ENCODE data around the gene COX7A1. TPM values are rescaled to one million over a fixed set of nuclear protein-coding genes. Genes with fewer than 3 reads are reported as not detected.
A peak's percentile ranks its signal among the peaks of the same experiment; 100 is the strongest.

COX7A1 gene
- total RNA-seq, 1 experiment from 2014 or later = not detected

DNA sequence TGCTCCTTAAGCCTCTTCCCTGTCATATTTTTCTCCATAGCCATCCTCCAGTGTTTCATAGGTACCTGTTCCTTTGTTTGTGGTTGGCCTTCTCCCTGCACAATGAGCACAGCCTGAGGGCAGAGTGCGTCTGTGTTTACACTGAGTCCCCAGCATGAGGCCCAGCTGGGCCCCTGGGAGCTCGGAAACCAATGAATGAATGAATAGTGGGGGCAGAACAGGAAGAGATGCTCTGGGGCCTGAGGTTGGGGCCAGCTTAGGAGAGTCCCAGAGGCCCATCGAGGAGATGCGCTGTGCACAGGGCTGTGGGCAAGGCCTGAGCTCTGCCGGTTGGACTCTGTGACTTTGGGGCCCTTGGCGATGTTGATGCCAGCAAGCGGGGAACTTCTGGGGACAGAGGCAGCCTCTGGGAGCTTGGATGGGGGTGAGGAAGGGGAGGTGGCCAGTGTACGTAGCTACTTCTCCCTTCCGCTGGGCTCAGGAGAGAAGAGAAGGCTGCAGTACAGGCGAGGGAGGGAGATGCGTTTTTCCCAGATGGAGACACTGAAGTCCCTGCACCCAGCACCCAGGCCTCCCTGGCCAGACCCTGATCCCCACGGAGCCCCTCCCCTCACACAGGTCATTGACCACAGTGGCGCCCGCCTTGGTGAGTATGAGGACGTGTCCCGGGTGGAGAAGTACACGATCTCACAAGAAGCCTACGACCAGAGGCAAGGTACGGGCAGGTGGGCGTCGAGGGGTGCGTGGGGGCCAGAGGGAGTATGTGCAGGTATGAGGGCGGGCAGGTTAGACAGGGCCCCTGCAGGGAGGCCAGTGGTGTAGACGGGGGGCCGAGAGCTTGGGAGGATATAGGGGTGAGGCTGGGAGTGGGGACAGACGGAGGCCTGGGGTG lies 31.9 kb downstream of the COX7A1 start:
- H3K4me2 ChIP-seq (ENCODE audit: insufficient read depth, insufficient read length, low read length) = no peak overlapping the region
- H3K9me3 Mint-ChIP-seq = no peaks in the 10 kb centered on the region
- no peak overlapping the region; the same call in 1 of the 2 replicates for H3K14ac ChIP-seq (ENCODE audit: insufficient read depth, low read length)
- H3K36me3 Mint-ChIP-seq (ENCODE audit: insufficient read depth in 1 of 3, low read depth in 3 of 3) = peaks cover 39 to 74% (median 72%) of the 10 kb centered on the region in 3 experiments; a peak in 6 of 7 replicates
- H3K23me2 ChIP-seq (ENCODE audit: insufficient read length, low read depth, low read length, poor library complexity, severe bottlenecking) = peaks cover 6% of the 10 kb centered on the region
- H3K56ac ChIP-seq (ENCODE audit: insufficient read length, low read depth, low read length) = no peak overlapping the region
- H3K27me3 ChIP-seq (ENCODE audit: insufficient read depth, low read length) = no peaks in the 10 kb centered on the region
- no peak overlapping the region for H2BK5ac ChIP-seq (ENCODE audit: insufficient read length, low read length)
- H3K27me3 Mint-ChIP-seq (ENCODE audit: low read depth) = no peaks in the 10 kb centered on the region; the same call in 1 of the 2 replicates
- no peak overlapping the region for H3K9ac ChIP-seq (ENCODE audit: extremely low read depth, insufficient read length, low read length)
- no CpG with 5 or more reads among the region's 26 CpGs for WGBS (ENCODE audit: extremely low coverage, insufficient read length, low lambda C conversion rate)
- H4K20me1 ChIP-seq (ENCODE audit: control insufficient read depth, insufficient read depth, insufficient read length) = no peaks in the 10 kb centered on the region
- no peak overlapping the region for H2AK5ac ChIP-seq (ENCODE audit: insufficient read length, low read length)
- no peak overlapping the region for H2BK12ac ChIP-seq (ENCODE audit: insufficient read length, low read depth, low read length)
- TF ChIP-seq, protein P1, sequence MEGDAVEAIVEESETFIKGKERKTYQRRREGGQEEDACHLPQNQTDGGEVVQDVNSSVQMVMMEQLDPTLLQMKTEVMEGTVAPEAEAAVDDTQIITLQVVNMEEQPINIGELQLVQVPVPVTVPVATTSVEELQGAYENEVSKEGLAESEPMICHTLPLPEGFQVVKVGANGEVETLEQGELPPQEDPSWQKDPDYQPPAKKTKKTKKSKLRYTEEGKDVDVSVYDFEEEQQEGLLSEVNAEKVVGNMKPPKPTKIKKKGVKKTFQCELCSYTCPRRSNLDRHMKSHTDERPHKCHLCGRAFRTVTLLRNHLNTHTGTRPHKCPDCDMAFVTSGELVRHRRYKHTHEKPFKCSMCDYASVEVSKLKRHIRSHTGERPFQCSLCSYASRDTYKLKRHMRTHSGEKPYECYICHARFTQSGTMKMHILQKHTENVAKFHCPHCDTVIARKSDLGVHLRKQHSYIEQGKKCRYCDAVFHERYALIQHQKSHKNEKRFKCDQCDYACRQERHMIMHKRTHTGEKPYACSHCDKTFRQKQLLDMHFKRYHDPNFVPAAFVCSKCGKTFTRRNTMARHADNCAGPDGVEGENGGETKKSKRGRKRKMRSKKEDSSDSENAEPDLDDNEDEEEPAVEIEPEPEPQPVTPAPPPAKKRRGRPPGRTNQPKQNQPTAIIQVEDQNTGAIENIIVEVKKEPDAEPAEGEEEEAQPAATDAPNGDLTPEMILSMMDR (conservative IDR thresholded peaks at IDR 0.05) = no peak
- no peaks in the 10 kb centered on the region for H3K9me3 ChIP-seq (ENCODE audit: control insufficient read depth, low read depth, low read length)
- H3K4ac ChIP-seq (ENCODE audit: low read depth, low read length) = no peak overlapping the region
- H3K18ac ChIP-seq (ENCODE audit: insufficient read length, low read depth, low read length) = no peak overlapping the region
- H2BK15ac ChIP-seq (ENCODE audit: low read depth, low read length) = no peak overlapping the region
- no peak overlapping the region for H2BK20ac ChIP-seq (ENCODE audit: low read depth, low read length, poor library complexity, severe bottlenecking)
- no peaks in the 10 kb centered on the region for H3K79me2 ChIP-seq (ENCODE audit: insufficient read depth, low read length)
- H3K23ac ChIP-seq (ENCODE audit: insufficient read length, low read depth, low read length) = no peak overlapping the region
- no peak for DNase-seq
- no peak overlapping the region for H4K5ac ChIP-seq (ENCODE audit: insufficient read length, low read depth, low read length)
- H4K91ac ChIP-seq (ENCODE audit: insufficient read length, low read depth, low read length) = no peak overlapping the region
- no peak overlapping the region for H4K8ac ChIP-seq (replicated peaks; ENCODE audit: insufficient read length, low read depth, low read length)
- H2AFZ ChIP-seq (ENCODE audit: low read length) = no peak overlapping the region
- H3K27ac Mint-ChIP-seq = peak overlapping the region; percentile 25 to 92 (median 85); a peak in 5 of 7 replicates
- H3T11ph ChIP-seq (ENCODE audit: low read length) = no peak overlapping the region
- H3K4me1 Mint-ChIP-seq = peaks cover 12 to 26% of the 10 kb centered on the region in 2 experiments
- H3K4me3 Mint-ChIP-seq = peak overlapping the region; percentile 6 to 30; a peak in 4 of 5 replicates
- no peaks in the 10 kb centered on the region for H3K79me1 ChIP-seq (ENCODE audit: insufficient read depth, low read depth, low read length, poor library complexity, severe bottlenecking)
- no peak overlapping the region for H3K27ac ChIP-seq (ENCODE audit: insufficient read length, low read depth, low read length)
- no peak overlapping the region for H2BK120ac ChIP-seq (ENCODE audit: low read depth, low read length, poor library complexity, severe bottlenecking)
- H3K4me1 ChIP-seq (ENCODE audit: insufficient read depth, low read length) = no peaks in the 10 kb centered on the region
